Trophoblast cell (in vitro differentiated cells and primary cell): Measurements from ENCODE around the gene CHD6.

Experiments used
- DNase-seq, 2 donors: peaks; one replicate each; pipeline ENCODE4 v3.0.0-alpha.2; 2016
- H2AFZ ChIP-seq: 2 replicates; pipeline ENCODE4 v1.6.1; 2013; ENCODE audit warnings: low read length, moderate library complexity, mild to moderate bottlenecking; ENCODE audit not compliant: insufficient read depth, poor library complexity
- H2AK5ac ChIP-seq: 2 replicates; pipeline ENCODE4 v1.6.1; 2013; ENCODE audit warnings: mild to moderate bottlenecking, low read length
- H2BK120ac ChIP-seq: 2 replicates; pipeline ENCODE4 v1.6.1; 2013; ENCODE audit warnings: low read length, mild to moderate bottlenecking, moderate library complexity; ENCODE audit not compliant: insufficient read depth, poor library complexity
- H2BK12ac ChIP-seq: 2 replicates; pipeline ENCODE4 v1.6.1; 2013; ENCODE audit warnings: mild to moderate bottlenecking, low read length, moderate library complexity
- H2BK5ac ChIP-seq: 2 replicates; pipeline ENCODE4 v1.6.1; 2013; ENCODE audit warnings: low read length, low read depth, moderate library complexity, mild to moderate bottlenecking; ENCODE audit not compliant: poor library complexity
- H3K14ac ChIP-seq: 2 replicates; pipeline ENCODE4 v1.6.1; 2013; ENCODE audit warnings: mild to moderate bottlenecking, low read length
- H3K18ac ChIP-seq: 2 replicates; pipeline ENCODE4 v1.6.1; 2013; ENCODE audit warnings: mild to moderate bottlenecking, low read length
- H3K23ac ChIP-seq: 2 replicates; pipeline ENCODE4 v1.6.1; 2013; ENCODE audit warnings: low read length
- H3K27ac ChIP-seq: 2 replicates; pipeline ENCODE4 v1.5.1; 2013; ENCODE audit warnings: low read depth, mild to moderate bottlenecking, inconsistent platforms, low read length, moderate library complexity
- H3K27me3 ChIP-seq: 2 replicates; pipeline ENCODE4 v1.6.1; 2013; ENCODE audit warnings: inconsistent platforms, mild to moderate bottlenecking, low read length, moderate library complexity; ENCODE audit not compliant: insufficient read depth
- H3K36me3 ChIP-seq, 2 experiments: 1 replicate in 1 of 2; 2 replicates in 1 of 2; pipeline ENCODE4 v1.6.1; 2013; ENCODE audit warnings: low read length in 2 of 2, mild to moderate bottlenecking in 2 of 2, moderate library complexity in 1 of 2; ENCODE audit not compliant: insufficient read depth in 2 of 2, control insufficient read depth in 1 of 2
- H3K4ac ChIP-seq: 2 replicates; pipeline ENCODE4 v1.6.1; 2013; ENCODE audit warnings: low read depth, mild to moderate bottlenecking, low read length, moderate library complexity
- H3K4me1 ChIP-seq, 2 experiments: 1 replicate in 1 of 2; 2 replicates in 1 of 2; pipeline ENCODE4 v1.6.1; 2013; ENCODE audit warnings: low read length in 2 of 2, mild to moderate bottlenecking in 2 of 2, moderate library complexity in 1 of 2; ENCODE audit not compliant: insufficient read depth in 2 of 2, control insufficient read depth in 1 of 2
- H3K4me2 ChIP-seq: 2 replicates; pipeline ENCODE4 v1.6.1; 2013; ENCODE audit warnings: inconsistent platforms, mild to moderate bottlenecking, low read length, moderate library complexity
- H3K4me3 ChIP-seq: 2 replicates; pipeline ENCODE4 v1.5.1; 2013; ENCODE audit warnings: mild to moderate bottlenecking, low read depth, low read length, inconsistent platforms
- H3K79me1 ChIP-seq: one replicate; pipeline ENCODE4 v1.6.1; 2013; ENCODE audit warnings: low read length
- H3K79me2 ChIP-seq: 2 replicates; pipeline ENCODE4 v1.6.1; 2013; ENCODE audit warnings: low read length, mild to moderate bottlenecking; ENCODE audit not compliant: control insufficient read depth, insufficient read depth, poor library complexity
- H3K9ac ChIP-seq: 2 replicates; pipeline ENCODE4 v1.6.1; 2013; ENCODE audit warnings: mild to moderate bottlenecking, low read length
- H3K9me3 ChIP-seq: 2 replicates; pipeline ENCODE4 v1.6.1; 2013; ENCODE audit warnings: low read depth, mild to moderate bottlenecking, control low read depth, inconsistent platforms, low read length; ENCODE audit not compliant: insufficient read depth
- H4K12ac ChIP-seq: 2 replicates; pipeline ENCODE4 v1.6.1; 2013; ENCODE audit warnings: low read depth, mild to moderate bottlenecking, low read length, moderate library complexity
- H4K8ac ChIP-seq: 2 replicates; pipeline ENCODE4 v1.6.1; 2013; ENCODE audit warnings: low read depth, mild to moderate bottlenecking, low read length, moderate library complexity
- H4K91ac ChIP-seq: one replicate; pipeline ENCODE4 v1.6.1; 2013; ENCODE audit warnings: low read depth, mild to moderate bottlenecking, low read length, moderate library complexity
- WGBS: extraction: QIAGEN DNeasy Blood & Tissue Kit; methylation state at CpG from one replicate; pipeline ENCODE4 v1.1.7; 2013; ENCODE audit warnings: missing lambda C conversion rate; ENCODE audit not compliant: insufficient read length, insufficient coverage; ENCODE audit errors: extremely low coverage; 5-methylcytosine and 5-hydroxymethylcytosine counted together

The CHD6 gene

DNA sequence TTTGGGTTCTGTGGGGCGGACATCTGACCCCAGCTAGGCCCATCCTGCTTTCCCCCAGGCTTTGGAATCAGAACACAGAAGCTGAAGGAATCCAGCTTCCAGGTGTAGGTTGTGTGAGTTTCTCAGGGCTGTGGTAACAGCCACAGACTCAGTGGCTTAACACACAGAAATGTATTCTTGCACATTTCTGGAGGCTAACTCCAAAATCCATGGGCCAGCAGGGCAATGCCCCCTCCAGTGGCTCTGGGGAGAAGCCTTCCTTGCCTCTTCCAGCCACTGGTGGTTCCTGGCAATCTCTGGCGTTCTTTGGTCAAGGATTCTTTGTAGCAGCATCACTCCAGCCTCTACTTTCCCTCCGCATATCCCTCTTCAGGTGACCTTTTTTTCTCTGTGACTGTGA, 250.2 kb downstream of the CHD6 start:
- H2AFZ ChIP-seq: no peak overlapping the region
- H4K12ac ChIP-seq: no peak overlapping the region
- H3K23ac ChIP-seq: no peak overlapping the region
- H3K9me3 ChIP-seq: peaks cover 15% of the 10 kb centered on the region
- H2BK120ac ChIP-seq: no peak overlapping the region
- H4K8ac ChIP-seq: no peak overlapping the region
- H3K27me3 ChIP-seq: peaks cover 33% of the 10 kb centered on the region
- no peak overlapping the region for H4K91ac ChIP-seq
- no peak overlapping the region for H3K4ac ChIP-seq
- no peak overlapping the region for H3K27ac ChIP-seq
- no peak for DNase-seq
- no peaks in the 10 kb centered on the region for H3K36me3 ChIP-seq
- H3K18ac ChIP-seq: no peak overlapping the region
- H3K9ac ChIP-seq: no peak overlapping the region
- H3K4me1 ChIP-seq: peaks cover 0 to 7% of the 10 kb centered on the region in 2 experiments
- H3K4me2 ChIP-seq: no peak overlapping the region
- WGBS: no CpG with 5 or more reads among the region's 3 CpGs
- H3K14ac ChIP-seq: no peak overlapping the region
- no peak overlapping the region for H2BK5ac ChIP-seq
- H3K79me1 ChIP-seq: no peaks in the 10 kb centered on the region
- H3K79me2 ChIP-seq: no peaks in the 10 kb centered on the region
- H2AK5ac ChIP-seq: no peak overlapping the region
- H2BK12ac ChIP-seq: no peak overlapping the region
- no peak overlapping the region for H3K4me3 ChIP-seq

DNA sequence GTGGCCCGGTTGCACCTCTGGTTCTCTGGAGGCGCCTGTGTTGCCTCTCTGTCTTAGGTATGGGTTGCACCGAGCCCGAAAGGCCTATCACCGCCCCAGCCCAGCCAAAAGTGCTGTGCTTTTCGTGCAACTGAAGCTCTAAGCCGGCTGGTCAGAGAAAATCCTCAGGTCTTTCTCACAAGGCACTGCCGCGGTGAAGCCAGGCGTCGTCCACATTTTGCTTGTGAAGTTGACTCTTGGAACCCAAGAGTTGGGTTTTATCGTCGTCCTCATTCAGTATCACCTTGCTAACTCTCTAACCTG, 250.8 kb downstream of the CHD6 start:
- Histone ChIP-seq H2BK120ac (no peak overlapping the region), H2BK5ac (no peak overlapping the region), H3K18ac (no peak overlapping the region), H4K91ac (no peak overlapping the region), H4K8ac (no peak overlapping the region), H3K27me3 (peaks cover 33% of the 10 kb centered on the region), H2BK12ac (no peak overlapping the region), H3K4ac (no peak overlapping the region), H2AFZ (no peak overlapping the region), H3K36me3 (no peaks in the 10 kb centered on the region), H3K4me3 (no peak overlapping the region), H3K9me3 (peaks cover 14% of the 10 kb centered on the region), H3K27ac (no peak overlapping the region), H3K23ac (no peak overlapping the region), H3K79me2 (no peaks in the 10 kb centered on the region), H3K14ac (no peak overlapping the region), H3K4me2 (no peak overlapping the region), H3K4me1 (peaks cover 0 to 7% of the 10 kb centered on the region in 2 experiments), H3K9ac (no peak overlapping the region), H4K12ac (no peak overlapping the region), H3K79me1 (no peaks in the 10 kb centered on the region), H2AK5ac (no peak overlapping the region)
- WGBS: no CpG with 5 or more reads among the region's 13 CpGs
- DNase-seq: no peak

DNA sequence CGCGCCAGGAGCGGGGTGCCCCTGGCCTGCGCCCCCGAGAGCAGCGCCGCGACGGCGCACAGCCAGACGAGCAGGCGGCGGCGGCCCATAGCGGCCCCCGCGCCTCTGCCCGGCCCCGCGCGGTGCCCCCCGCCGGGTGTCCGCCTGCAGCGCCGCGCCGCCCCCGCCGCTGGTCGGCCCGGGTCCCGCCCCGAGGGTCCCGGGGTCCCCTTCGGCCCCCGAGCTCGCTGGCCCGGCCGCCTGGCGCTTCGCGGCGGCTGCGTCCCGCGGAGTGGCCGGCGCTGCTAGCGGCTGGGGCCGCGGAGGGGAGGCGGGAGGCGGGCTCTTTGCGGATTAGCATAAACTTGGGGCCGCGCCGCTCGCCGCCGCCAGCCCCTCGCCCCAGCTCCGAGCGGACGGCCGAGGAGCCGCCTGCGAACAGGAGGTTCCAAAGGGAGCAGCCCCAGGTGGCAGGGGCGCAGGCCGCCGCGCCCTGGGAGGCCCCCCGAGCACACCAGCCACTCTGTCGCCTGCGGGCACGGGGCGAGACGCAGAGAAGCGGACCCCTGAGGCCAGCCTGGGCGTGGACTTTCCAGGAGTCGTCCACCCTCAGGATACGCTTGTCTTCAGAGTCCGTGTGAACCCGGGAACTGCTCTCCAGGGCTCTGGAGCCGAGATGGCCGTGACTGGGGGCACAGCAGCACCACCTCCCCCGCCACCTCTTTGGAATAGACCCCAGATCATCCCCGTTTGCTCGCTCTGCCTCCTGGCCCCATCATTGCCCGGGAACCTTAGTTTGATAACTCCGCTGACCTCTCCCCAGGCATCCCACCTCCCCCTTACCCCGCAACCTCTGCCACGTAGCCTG, 251.4 kb downstream of the CHD6 start, which contains the start of gene EMILIN3:
Gene EMILIN3, minus strand, starts transcription at position 273 of the 847 bp plus-strand sequence. Its CDS starts 184 bp downstream, at position 89.
- H3K4ac ChIP-seq: no peak within 1 kb of the TSS
- no peak within 1 kb of the TSS for H3K23ac ChIP-seq

DNA sequence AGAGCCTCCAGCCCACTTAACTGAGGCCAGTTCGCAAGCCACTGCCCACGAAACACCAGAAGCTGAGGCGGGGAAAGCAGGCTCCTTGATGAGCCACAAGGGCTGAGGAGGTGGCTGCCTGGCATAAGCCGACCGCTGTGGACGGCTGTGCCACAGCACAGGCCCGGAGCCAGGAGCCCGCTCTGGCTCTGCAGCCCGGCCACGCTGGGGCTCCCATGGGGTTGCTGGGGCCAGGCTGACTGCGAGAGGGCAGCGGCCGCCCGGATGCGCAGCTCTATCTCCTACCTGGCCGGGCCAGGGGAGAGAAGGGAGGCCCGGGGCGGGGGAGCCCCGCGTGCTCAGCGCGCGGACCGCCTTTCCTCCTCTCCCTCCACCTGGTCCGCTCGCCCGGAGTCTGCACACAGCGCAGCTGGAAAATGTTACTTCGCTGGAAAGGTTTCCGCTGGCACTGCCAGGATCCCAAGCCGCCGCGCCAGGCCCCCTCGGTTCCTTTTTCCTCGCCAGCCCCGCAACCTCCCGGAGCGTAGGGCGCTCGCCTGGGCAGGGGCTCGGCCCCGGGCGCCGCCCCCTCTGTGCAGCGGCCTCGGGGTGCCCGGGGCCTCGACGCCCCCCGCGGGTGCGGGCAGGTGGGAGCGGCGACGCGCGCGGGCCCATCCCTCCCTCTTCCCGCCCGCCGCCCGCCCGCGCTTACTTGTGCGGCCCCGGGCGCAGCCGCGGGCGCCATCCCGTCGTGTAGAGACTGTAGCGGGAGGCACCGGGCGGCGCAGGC, 252.2 kb downstream of the CHD6 start:
- peak in 1 of 2 donors; percentile 18 for DNase-seq
- H3K79me1 ChIP-seq: no peaks in the 10 kb centered on the region
- no peak overlapping the region for H2BK5ac ChIP-seq
- no peak overlapping the region for H3K4ac ChIP-seq
- no peak overlapping the region for H2BK120ac ChIP-seq
- peak overlapping the region; percentile 75 for H3K4me2 ChIP-seq
- H3K9me3 ChIP-seq: peaks cover 5% of the 10 kb centered on the region
- WGBS: no CpG with 5 or more reads among the region's 76 CpGs
- no peak overlapping the region for H3K18ac ChIP-seq
- H3K27me3 ChIP-seq: peaks cover 33% of the 10 kb centered on the region
- H3K79me2 ChIP-seq: no peaks in the 10 kb centered on the region
- H2BK12ac ChIP-seq: no peak overlapping the region
- no peak overlapping the region for H3K9ac ChIP-seq
- H4K12ac ChIP-seq: no peak overlapping the region
- H2AFZ ChIP-seq: no peak overlapping the region
- H4K91ac ChIP-seq: no peak overlapping the region
- H3K36me3 ChIP-seq: no peaks in the 10 kb centered on the region
- peaks cover 0 to 7% of the 10 kb centered on the region in 2 experiments for H3K4me1 ChIP-seq
- H2AK5ac ChIP-seq: no peak overlapping the region
- H4K8ac ChIP-seq: no peak overlapping the region
- peak overlapping the region; percentile 57 for H3K4me3 ChIP-seq
- no peak overlapping the region for H3K23ac ChIP-seq
- no peak overlapping the region for H3K14ac ChIP-seq
- no peak overlapping the region for H3K27ac ChIP-seq

More for the DNA sequence above, 251.4 kb downstream of the CHD6 start, which contains the start of gene EMILIN3:
- H3K4me3 ChIP-seq: peak within 1 kb of the TSS; percentile 57
- no peaks in the 10 kb centered on the region for H3K79me2 ChIP-seq
- H4K8ac ChIP-seq: no peak within 1 kb of the TSS
- peak within 1 kb of the TSS; percentile 14 for H4K91ac ChIP-seq
- H3K27ac ChIP-seq: no peak within 1 kb of the TSS
- peaks cover 0 to 7% of the 10 kb centered on the region in 2 experiments for H3K4me1 ChIP-seq
- H3K9ac ChIP-seq: no peak within 1 kb of the TSS
- H3K4me2 ChIP-seq: peak within 1 kb of the TSS; percentile 75
- H3K79me1 ChIP-seq: no peaks in the 10 kb centered on the region
- no peak within 1 kb of the TSS for H2BK5ac ChIP-seq
- no peak within 1 kb of the TSS for H2BK120ac ChIP-seq
- no peaks in the 10 kb centered on the region for H3K36me3 ChIP-seq
- no peak within 1 kb of the TSS for H3K14ac ChIP-seq
- H3K18ac ChIP-seq: no peak within 1 kb of the TSS
- peak in 1 of 2 donors; percentile 8 for DNase-seq
- no peak within 1 kb of the TSS for H4K12ac ChIP-seq
- H2BK12ac ChIP-seq: no peak within 1 kb of the TSS
- no peak within 1 kb of the TSS for H2AK5ac ChIP-seq
- H2AFZ ChIP-seq: peak within 1 kb of the TSS; percentile 39
- no CpG with 5 or more reads among the region's 93 CpGs for WGBS
- peaks cover 33% of the 10 kb centered on the region for H3K27me3 ChIP-seq
- H3K9me3 ChIP-seq: peaks cover 10% of the 10 kb centered on the region
